Measurements from ENCODE around the gene LCNL1.

- TF ChIP-seq CTCF (conservative IDR thresholded peaks at IDR 0.05) (no peak), EZH2 (IDR thresholded peaks at IDR 0.05; ENCODE audit: low read depth) (no peak)
These were observed 21.9 kb upstream of the LCNL1 start for GRCh38 chr9:136960938-136961275.
